HG02981 (cell line): ENCODE data around the gene OSBPL1A.

Experiments
- ATAC-seq: cut with Tn5 transposase; IDR thresholded peaks from one replicate; pipeline ENCODE4 v1.9.1; 2021; ENCODE audit warnings: mild to moderate bottlenecking, moderate library complexity; ENCODE audit not compliant: unreplicated experiment

The OSBPL1A gene

DNA sequence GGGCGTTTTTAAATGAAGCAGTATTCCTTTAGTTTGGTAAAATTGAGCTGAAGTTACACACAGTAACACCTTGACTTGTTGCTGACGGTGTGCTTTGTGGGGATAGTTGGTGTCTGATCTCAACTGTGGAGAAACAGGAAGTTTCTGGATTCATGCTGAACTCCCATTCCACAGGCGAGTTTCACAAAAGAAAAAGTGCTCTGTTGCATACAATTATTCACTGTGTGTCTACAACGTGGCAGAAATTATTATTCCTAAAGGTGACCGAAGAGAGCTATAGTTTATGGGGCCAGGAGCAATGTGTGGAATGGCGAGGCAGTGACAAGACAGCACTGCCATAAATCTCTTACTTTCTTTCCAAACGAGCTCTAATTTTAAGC is 259.2 kb downstream of the OSBPL1A start:
- no peak for ATAC-seq

- ATAC-seq: no peak
Measured at GRCh38 chr18:24136967-24137373, 260.7 kb downstream of the OSBPL1A start.

DNA sequence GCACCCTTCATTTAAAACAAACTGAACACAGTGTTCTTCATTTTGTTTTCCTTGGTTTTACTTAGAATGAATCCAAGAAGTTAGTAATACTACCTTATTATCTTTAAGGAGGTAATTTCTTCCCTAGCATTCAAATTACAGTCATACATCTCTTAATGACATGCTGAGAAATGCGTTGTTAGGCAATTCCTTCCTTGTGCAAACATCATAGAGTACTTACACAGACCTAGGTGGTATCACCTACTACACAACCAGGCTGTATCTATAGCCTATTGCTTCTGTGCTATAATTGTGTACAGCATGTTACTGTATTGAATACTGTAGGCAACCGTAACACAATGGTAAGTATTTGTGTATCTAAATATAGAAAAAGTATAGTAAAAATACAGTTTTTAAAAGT is 267.1 kb downstream of the OSBPL1A start:
- no peak for ATAC-seq

- ATAC-seq: no peak
Measured at GRCh38 chr18:24128700-24129099, 268.9 kb downstream of the OSBPL1A start.

DNA sequence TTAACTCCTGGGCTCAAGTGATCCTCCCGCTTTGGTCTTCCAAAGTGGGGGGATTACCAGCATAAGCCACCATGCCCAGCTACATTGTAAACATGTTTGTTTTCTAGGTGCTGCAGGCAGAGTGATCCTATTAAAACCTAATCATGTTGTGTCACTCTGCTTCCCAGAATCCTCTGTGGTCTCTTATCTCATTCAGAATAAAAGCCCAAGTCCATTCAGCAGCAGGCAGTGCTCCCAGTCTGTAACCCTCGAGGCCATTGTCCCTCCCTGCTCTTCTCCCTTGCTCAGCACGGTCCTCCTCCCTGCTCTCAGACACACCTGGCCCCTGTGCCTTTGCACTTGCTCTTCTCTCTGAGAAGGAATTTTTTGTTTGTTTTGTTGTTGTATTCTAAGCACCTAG is 269.9 kb downstream of the OSBPL1A start:
- no peak for ATAC-seq

DNA sequence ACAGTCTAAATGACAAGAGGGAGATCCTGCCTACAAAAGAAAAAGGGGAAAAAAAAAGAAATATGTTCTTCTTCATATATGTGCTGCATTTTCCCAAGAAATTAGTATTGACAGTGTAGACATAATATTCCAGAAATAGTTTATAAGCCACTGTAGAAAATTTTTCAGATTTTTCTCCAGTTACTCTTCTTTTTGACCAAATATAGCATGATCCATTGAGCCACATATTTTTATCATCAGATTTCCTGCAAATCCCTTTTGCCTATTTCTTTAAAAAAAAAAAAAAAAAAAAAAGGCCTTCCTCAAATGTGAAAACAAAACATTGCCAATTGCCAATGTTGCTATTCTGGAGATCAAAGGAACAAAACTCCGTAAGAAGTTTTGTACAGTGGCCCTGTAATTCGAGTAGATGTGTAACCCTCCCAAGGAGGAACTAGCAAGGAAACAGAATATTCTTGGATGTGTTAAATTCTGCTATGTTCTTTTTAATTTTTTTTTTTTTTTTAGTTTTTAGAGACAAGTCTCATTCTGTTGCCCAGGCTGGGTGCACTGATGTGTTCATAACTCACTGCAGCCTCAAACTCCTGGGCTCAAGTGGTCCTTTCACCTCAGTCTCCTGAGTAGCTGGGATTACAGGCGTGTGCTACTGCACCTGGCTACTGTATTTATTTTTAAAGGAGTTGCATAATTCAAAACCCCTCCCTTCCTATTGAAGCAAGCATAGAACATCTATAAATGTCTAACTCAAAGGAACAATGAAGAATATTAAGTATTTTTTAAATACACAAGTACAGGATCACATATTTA is 271.3 kb downstream of the OSBPL1A start:
- ATAC-seq: no peak

- no peak for ATAC-seq
Measured at GRCh38 chr18:24121625-24122024, 276.0 kb downstream of the OSBPL1A start.

DNA sequence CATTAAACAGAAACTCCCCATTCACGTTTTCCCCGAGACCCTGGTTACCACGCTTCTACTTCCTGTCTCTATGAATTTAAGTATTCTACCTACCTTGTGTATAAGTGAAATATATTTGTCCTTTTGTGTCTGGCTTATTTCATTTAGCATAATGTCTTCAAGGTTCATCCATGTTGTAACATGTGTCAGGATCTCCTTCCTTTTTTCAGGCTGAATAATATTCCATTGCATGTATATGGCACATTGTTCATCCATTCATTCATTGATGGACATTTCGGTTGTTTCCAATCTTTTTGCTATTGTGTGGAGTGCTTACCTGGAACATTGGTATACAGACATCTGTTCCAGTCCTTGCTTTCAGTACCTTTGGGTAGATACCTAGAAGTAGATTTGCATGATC is 276.9 kb downstream of the OSBPL1A start:
- ATAC-seq: no peak

DNA sequence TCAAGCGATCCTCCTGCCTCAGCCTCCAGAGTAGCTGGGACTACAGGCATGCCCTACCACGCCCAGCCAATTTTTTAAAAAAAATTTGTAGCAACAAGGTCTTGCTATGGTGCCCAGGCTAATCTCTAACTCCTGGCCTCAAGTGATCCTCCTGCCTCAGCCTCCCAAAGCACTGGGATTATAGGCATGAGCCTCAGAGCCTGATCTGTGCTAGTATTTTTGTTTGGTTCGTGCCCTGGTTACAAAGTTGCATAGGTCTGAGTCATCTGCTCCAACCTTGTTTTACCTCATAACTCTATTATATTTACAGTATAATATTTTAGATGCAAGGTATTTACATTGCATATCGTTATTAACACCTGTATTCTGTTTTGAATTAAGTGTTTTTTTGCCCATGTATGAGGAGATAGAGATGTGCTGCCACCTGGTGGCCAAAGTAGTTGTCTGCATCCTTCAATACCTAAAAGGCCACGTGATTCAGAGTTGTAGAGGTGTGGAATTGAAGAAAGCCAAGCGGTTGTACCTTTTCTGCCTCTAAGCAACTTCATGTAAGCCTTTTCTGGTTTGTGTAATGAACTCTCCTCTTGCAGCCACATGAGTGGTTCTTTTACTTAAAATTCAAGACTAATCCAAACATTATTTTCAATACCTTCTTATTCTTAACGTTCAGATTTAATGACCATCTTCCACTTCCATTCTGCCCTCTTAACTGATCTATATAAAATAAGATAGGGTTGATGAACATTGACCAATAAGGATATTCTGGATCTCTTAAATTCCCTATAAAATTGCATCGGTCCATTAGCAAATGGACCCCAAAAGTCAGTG is 278.7 kb downstream of the OSBPL1A start:
- peak; percentile 67 for ATAC-seq

GRCh38 chr18:24115628-24116027 is 282.0 kb downstream of the OSBPL1A start:
- ATAC-seq: no peak

- no peak for ATAC-seq
Measured at GRCh38 chr18:24114924-24115549, 282.6 kb downstream of the OSBPL1A start.

- ATAC-seq: no peak
Measured at GRCh38 chr18:24112874-24113615, 284.6 kb downstream of the OSBPL1A start.

GRCh38 chr18:24112464-24112863 is 285.2 kb downstream of the OSBPL1A start:
- ATAC-seq: no peak
